Thyroid gland (tissue), 4 donors: ENCODE measurements around the gene IFFO2.

Source experiments
- CTCF ChIP-seq, 6 experiments: fragments of 200-600 bp in 3 of 6; fragments of 450-650 bp in 3 of 6; sonication (generic) in 3 of 6; IDR thresholded peaks; one replicate each; pipeline ENCODE4 v1.5.1; 2016 to 2019; ENCODE audit warnings: antibody characterized with exemption in 6 of 6, mild to moderate bottlenecking in 2 of 6, inconsistent platforms in 1 of 6, moderate library complexity in 1 of 6
- POLR2A ChIP-seq, 2 donors: fragments of 450-650 bp; IDR thresholded peaks; one replicate each; pipeline ENCODE4 v1.6.1; 2017; ENCODE audit warnings: antibody characterized with exemption in 2 of 2, mild to moderate bottlenecking in 2 of 2, moderate library complexity in 1 of 2

- no peak for TF ChIP-seq CTCF (IDR thresholded peaks at IDR 0.05)
- TF ChIP-seq POLR2A (IDR thresholded peaks at IDR 0.05): no peak
These were observed 6.6 kb upstream of the IFFO2 start for GRCh38 chr1:18962855-18963737.
